CD8-positive, alpha-beta memory T cell (primary cell): ENCODE measurements around the gene CBX3. TPM values are rescaled to one million over a fixed set of nuclear protein-coding genes. Genes with fewer than 3 reads are reported as not detected.
"Not testable (repeated sequence)": the region's sequence is repeated elsewhere in the genome, so short reads cannot be mapped to it uniquely, and the experiment has no call there.

Experiments
- CTCF ChIA-PET: fragments of 350-600 bp; sonication (Branson Sonifier 250); formaldehyde crosslinking; loops from one replicate; lab custom pipeline; 2021; ENCODE audit warnings: antibody characterized with exemption; lab: Charles Lee
- POLR2A ChIA-PET: fragments of 350-600 bp; sonication (Branson Sonifier 250); formaldehyde crosslinking; loops from one replicate; lab custom pipeline; 2021; ENCODE audit warnings: antibody characterized with exemption; lab: Charles Lee
- DNase-seq, 5 donors: peaks; one replicate each; pipeline versions ENCODE4 v3.0.0 to v3.0.0-alpha.2; 2020 to 2022; ENCODE audit warnings: mixed read lengths in 1 of 5
- H3K27ac ChIP-seq: one replicate; pipeline ENCODE4 v1.7.0; 2013; ENCODE audit warnings: low read depth, mild to moderate bottlenecking, low read length, moderate library complexity
- H3K27me3 ChIP-seq: 2 replicates; pipeline ENCODE4 v1.7.0; 2013; ENCODE audit warnings: low read length, mild to moderate bottlenecking; ENCODE audit not compliant: insufficient read depth, poor library complexity, severe bottlenecking
- H3K36me3 ChIP-seq: 2 replicates; pipeline ENCODE4 v1.7.0; 2013; ENCODE audit warnings: mild to moderate bottlenecking, low read length, moderate library complexity; ENCODE audit not compliant: insufficient read depth
- H3K4me1 ChIP-seq: 2 replicates; pipeline ENCODE4 v1.7.0; 2013; ENCODE audit warnings: mild to moderate bottlenecking, low read length, moderate library complexity; ENCODE audit not compliant: insufficient read depth
- H3K4me3 ChIP-seq: 2 replicates; pipeline ENCODE4 v1.7.0; 2013; ENCODE audit warnings: mild to moderate bottlenecking, low read length
- H3K9me3 ChIP-seq: 2 replicates; pipeline ENCODE4 v1.7.0; 2013; ENCODE audit warnings: mild to moderate bottlenecking, low read length
- H3K27ac Mint-ChIP-seq, 8 donors: one replicate each; pipeline ENCODE4 v1.8.0; 2020 to 2021; ENCODE audit warnings: mixed read lengths in 8 of 8, mild to moderate bottlenecking in 6 of 8, inconsistent platforms in 3 of 8, moderate library complexity in 3 of 8
- H3K27me3 Mint-ChIP-seq, 2 donors: one replicate each; pipeline ENCODE4 v1.8.0; 2020 to 2021; ENCODE audit warnings: mixed read lengths in 2 of 2, mild to moderate bottlenecking in 1 of 2, moderate library complexity in 1 of 2
- H3K36me3 Mint-ChIP-seq, 3 donors: one replicate each; pipeline ENCODE4 v1.8.0; 2020 to 2021; ENCODE audit warnings: mixed read lengths in 3 of 3, inconsistent platforms in 1 of 3, mild to moderate bottlenecking in 1 of 3
- H3K4me1 Mint-ChIP-seq, 3 donors: one replicate each; pipeline ENCODE4 v1.8.0; 2020 to 2021; ENCODE audit warnings: mixed read lengths in 3 of 3, inconsistent platforms in 1 of 3, mild to moderate bottlenecking in 1 of 3
- H3K4me3 Mint-ChIP-seq, 7 donors: one replicate each; pipeline ENCODE4 v1.8.0; 2020 to 2021; ENCODE audit warnings: mixed read lengths in 7 of 7, mild to moderate bottlenecking in 6 of 7, moderate library complexity in 4 of 7, inconsistent platforms in 2 of 7
- H3K9me3 Mint-ChIP-seq, 5 donors: one replicate each; pipeline ENCODE4 v1.8.0; 2020 to 2022; ENCODE audit warnings: mixed read lengths in 5 of 5, mild to moderate bottlenecking in 3 of 5, moderate library complexity in 2 of 5, inconsistent platforms in 1 of 5
- polyA plus RNA-seq: library from polyadenylated mRNA; unstranded; fragments of 300-500 nt; fragmentation: Illumina TruSeq; gene quantifications from one replicate; pipeline ENCODE4 v1.2.3, GENCODE V29; 2021
- total RNA-seq, 2 experiments: library from RNA; stranded (reverse); gene quantifications; one replicate each; pipeline ENCODE4 v1.2.3, GENCODE V29; 2021

The CBX3 gene
- total and polyA plus RNA-seq, 3 experiments from 2014 or later: 107 to 296 (median 293) TPM

GRCh38 chr7:26163804-26164203, 37.7 kb upstream of the CBX3 start:
- H3K9me3 ChIP-seq, H3K36me3 Mint-ChIP-seq, H3K27me3 ChIP-seq, H3K27ac ChIP-seq, CTCF ChIA-PET, DNase-seq, H3K27ac Mint-ChIP-seq, H3K9me3 Mint-ChIP-seq, H3K4me3 ChIP-seq, H3K27me3 Mint-ChIP-seq, H3K4me3 Mint-ChIP-seq, H3K36me3 ChIP-seq: not testable (repeated sequence)
- peaks cover 28 to 60% (median 46%) of the 10 kb centered on the region in 3 donors for H3K4me1 Mint-ChIP-seq
- POLR2A ChIA-PET: interaction anchor here (1.0 kb wide), 1 partner anchor 12 kb away, joined by 4 read pairs; the partner anchor contains the start of gene NFE2L3
- peaks cover 23% of the 10 kb centered on the region for H3K4me1 ChIP-seq

- Histone ChIP-seq H3K36me3 (peaks cover 4% of the 10 kb centered on the region), H3K4me1 (peaks cover 17% of the 10 kb centered on the region), H3K27me3 (no peaks in the 10 kb centered on the region), H3K27ac (peak overlapping the region; percentile 28), H3K4me3 (no peak overlapping the region), H3K9me3 (no peaks in the 10 kb centered on the region)
- Mint-ChIP-seq H3K27ac (peak overlapping the region; percentile 86 to 98 (median 90)), H3K4me3 (peak overlapping the region in 3 of 7 donors; percentile 26 to 79 (median 28)), H3K9me3 (peaks cover 0 to 3% (median 0%) of the 10 kb centered on the region in 5 donors), H3K4me1 (peaks cover 19 to 52% (median 33%) of the 10 kb centered on the region in 3 donors), H3K27me3 (no peaks in the 10 kb centered on the region), H3K36me3 (peaks cover 1 to 15% (median 8%) of the 10 kb centered on the region in 3 donors)
- ChIA-PET CTCF (interaction anchor here (0.7 to 1.7 kb wide), 8 partner anchors 9 to 199 kb away, joined by 3 to 7 read pairs (median 4); partner anchors contain the start of gene NFE2L3), POLR2A (interaction anchor here (0.5 to 1.7 kb wide), 3 partner anchors 13 to 38 kb away, joined by 4 to 8 read pairs (median 6); partner anchors contain the start of gene NFE2L3)
- DNase-seq: no peak
These were observed 35.4 kb upstream of the CBX3 start for GRCh38 chr7:26165950-26166683.

GRCh38 chr7:26166684-26167266, 34.8 kb upstream of the CBX3 start:
- Mint-ChIP-seq H3K4me3 (peak overlapping the region in 6 of 7 donors; percentile 10 to 73 (median 34)), H3K4me1 (peaks cover 19 to 51% (median 33%) of the 10 kb centered on the region in 3 donors), H3K27me3 (no peaks in the 10 kb centered on the region)

GRCh38 chr7:26167303-26167934, 34.1 kb upstream of the CBX3 start:
- peaks cover 6 to 21% (median 8%) of the 10 kb centered on the region in 3 donors for H3K36me3 Mint-ChIP-seq
- peaks cover 0 to 3% (median 0%) of the 10 kb centered on the region in 5 donors for H3K9me3 Mint-ChIP-seq
- H3K27ac Mint-ChIP-seq: peak overlapping the region; percentile 86 to 98 (median 90)
- ChIA-PET CTCF (interaction anchor here (0.9 to 1.7 kb wide), 6 partner anchors 10 to 275 kb away, joined by 3 to 7 read pairs (median 4); partner anchors contain the start of genes HNRNPA2B1 and NFE2L3), POLR2A (interaction anchor here (0.6 to 1.7 kb wide), 6 partner anchors 15 to 317 kb away, joined by 3 to 8 read pairs (median 4); partner anchors contain the start of genes CBX3 and NFE2L3)
- Histone ChIP-seq H3K27me3 (no peaks in the 10 kb centered on the region), H3K9me3 (no peaks in the 10 kb centered on the region), H3K27ac (peak overlapping the region; percentile 28), H3K4me3 (no peak overlapping the region), H3K36me3 (peaks cover 4% of the 10 kb centered on the region), H3K4me1 (peaks cover 17% of the 10 kb centered on the region)
- peak overlapping the region in 6 of 7 donors; percentile 10 to 73 (median 34) for H3K4me3 Mint-ChIP-seq
- H3K27me3 Mint-ChIP-seq: no peaks in the 10 kb centered on the region
- DNase-seq: peak in 3 of 5 donors; percentile 40 to 64 (median 50)
- H3K4me1 Mint-ChIP-seq: peaks cover 19 to 47% (median 33%) of the 10 kb centered on the region in 3 donors

More at GRCh38 chr7:26166684-26167266, 34.8 kb upstream of the CBX3 start:
- Histone ChIP-seq H3K9me3 (no peaks in the 10 kb centered on the region), H3K27ac (peak overlapping the region; percentile 28), H3K4me3 (no peak overlapping the region), H3K4me1 (peaks cover 17% of the 10 kb centered on the region), H3K36me3 (peaks cover 4% of the 10 kb centered on the region), H3K27me3 (no peaks in the 10 kb centered on the region)
- CTCF ChIA-PET: interaction anchor here (0.7 to 1.7 kb wide), 10 partner anchors 10 to 274 kb away, joined by 3 to 7 read pairs (median 4); partner anchors contain the start of genes HNRNPA2B1 and NFE2L3
- peaks cover 0 to 3% (median 0%) of the 10 kb centered on the region in 5 donors for H3K9me3 Mint-ChIP-seq
- H3K27ac Mint-ChIP-seq: peak overlapping the region; percentile 86 to 98 (median 90)
- POLR2A ChIA-PET: interaction anchor here (0.6 to 1.7 kb wide), 6 partner anchors 14 to 318 kb away, joined by 3 to 8 read pairs (median 4); partner anchors contain the start of genes CBX3 and NFE2L3
- peaks cover 3 to 18% (median 8%) of the 10 kb centered on the region in 3 donors for H3K36me3 Mint-ChIP-seq
- DNase-seq: no peak

- no peak overlapping the region for H3K4me3 Mint-ChIP-seq
- H3K36me3 ChIP-seq: peaks cover 4% of the 10 kb centered on the region
- peak overlapping the region in 1 of 8 donors; percentile 15 for H3K27ac Mint-ChIP-seq
- H3K27me3 Mint-ChIP-seq: no peaks in the 10 kb centered on the region
- H3K9me3 Mint-ChIP-seq: peaks cover 0 to 3% (median 0%) of the 10 kb centered on the region in 5 donors
- ChIA-PET POLR2A (no interaction called here), CTCF (no interaction called here)
- no peak for DNase-seq
- no peaks in the 10 kb centered on the region for H3K27me3 ChIP-seq
- no peaks in the 10 kb centered on the region for H3K9me3 ChIP-seq
- peaks cover 5 to 21% (median 6%) of the 10 kb centered on the region in 3 donors for H3K36me3 Mint-ChIP-seq
- no peak overlapping the region for H3K27ac ChIP-seq
- H3K4me1 ChIP-seq: peaks cover 17% of the 10 kb centered on the region
- H3K4me3 ChIP-seq: no peak overlapping the region
- H3K4me1 Mint-ChIP-seq: peaks cover 19 to 47% (median 33%) of the 10 kb centered on the region in 3 donors
These were observed 33.0 kb upstream of the CBX3 start for GRCh38 chr7:26168458-26169023.

GRCh38 chr7:26169271-26169670, 32.3 kb upstream of the CBX3 start:
- Mint-ChIP-seq H3K27me3 (no peaks in the 10 kb centered on the region), H3K36me3 (peaks cover 5 to 26% (median 8%) of the 10 kb centered on the region in 3 donors), H3K9me3 (peaks cover 0 to 3% (median 0%) of the 10 kb centered on the region in 5 donors), H3K4me1 (peaks cover 24 to 54% (median 41%) of the 10 kb centered on the region in 3 donors), H3K4me3 (peak overlapping the region in 1 of 7 donors; percentile 30), H3K27ac (peak overlapping the region in 2 of 8 donors; percentile 5 to 30)
- Histone ChIP-seq H3K4me3 (no peak overlapping the region), H3K27ac (no peak overlapping the region), H3K36me3 (peaks cover 4% of the 10 kb centered on the region), H3K4me1 (peaks cover 17% of the 10 kb centered on the region), H3K27me3 (no peaks in the 10 kb centered on the region), H3K9me3 (no peaks in the 10 kb centered on the region)
- DNase-seq: no peak
- CTCF ChIA-PET: no interaction called here
- POLR2A ChIA-PET: no interaction called here

- POLR2A ChIA-PET: no interaction called here
- DNase-seq: no peak
- Histone ChIP-seq H3K36me3 (peaks cover 4% of the 10 kb centered on the region), H3K4me3 (no peak overlapping the region), H3K9me3 (no peaks in the 10 kb centered on the region), H3K27ac (no peak overlapping the region), H3K27me3 (no peaks in the 10 kb centered on the region), H3K4me1 (peaks cover 17% of the 10 kb centered on the region)
- Mint-ChIP-seq H3K4me1 (peaks cover 23 to 54% (median 42%) of the 10 kb centered on the region in 3 donors), H3K27ac (no peak overlapping the region), H3K27me3 (no peaks in the 10 kb centered on the region), H3K9me3 (no peaks in the 10 kb centered on the region), H3K36me3 (peaks cover 5 to 26% (median 10%) of the 10 kb centered on the region in 3 donors), H3K4me3 (no peak overlapping the region)
- CTCF ChIA-PET: no interaction called here
These were observed 30.9 kb upstream of the CBX3 start for GRCh38 chr7:26170663-26171062.
